H9 (cell line): Measurements from ENCODE around the gene MAP3K7. TPM values are rescaled to one million over a fixed set of nuclear protein-coding genes. Genes with fewer than 3 reads are reported as not detected.

ENCODE experiments used
- DNase-seq: peaks from one replicate; pipeline ENCODE4 v3.0.0-alpha.2; 2017
- H2AFZ ChIP-seq: one replicate; pipeline ENCODE4 v1.6.1; 2013; ENCODE audit warnings: mild to moderate bottlenecking, low read length, control low read depth, moderate library complexity
- H2AK5ac ChIP-seq: 2 replicates; pipeline ENCODE4 v1.6.1; 2013; ENCODE audit warnings: low read length, control low read depth, mixed read lengths; ENCODE audit not compliant: insufficient read length
- H2BK120ac ChIP-seq: one replicate; pipeline ENCODE4 v1.6.1; 2013; ENCODE audit warnings: low read depth, mild to moderate bottlenecking, low read length, control low read depth, inconsistent platforms; ENCODE audit not compliant: poor library complexity, severe bottlenecking
- H2BK12ac ChIP-seq: 2 replicates; pipeline ENCODE4 v1.6.1; 2013; ENCODE audit warnings: low read length, control low read depth, mixed read lengths, low read depth; ENCODE audit not compliant: insufficient read length
- H2BK15ac ChIP-seq: 2 replicates; pipeline ENCODE4 v1.6.1; 2013; ENCODE audit warnings: low read depth, low read length, control low read depth
- H2BK20ac ChIP-seq: one replicate; pipeline ENCODE4 v1.6.1; 2013; ENCODE audit warnings: low read depth, mild to moderate bottlenecking, low read length, control low read depth, inconsistent platforms; ENCODE audit not compliant: poor library complexity, severe bottlenecking
- H2BK5ac ChIP-seq: 2 replicates; pipeline ENCODE4 v1.6.1; 2013; ENCODE audit warnings: low read length, control low read depth, mixed read lengths; ENCODE audit not compliant: insufficient read length
- H3K14ac ChIP-seq: 2 replicates; pipeline ENCODE4 v1.6.1; 2013; ENCODE audit warnings: low read length, control low read depth; ENCODE audit not compliant: insufficient read depth
- H3K18ac ChIP-seq: 2 replicates; pipeline ENCODE4 v1.6.1; 2013; ENCODE audit warnings: low read depth, mild to moderate bottlenecking, mixed read lengths, low read length, control low read depth; ENCODE audit not compliant: insufficient read length
- H3K23ac ChIP-seq: 2 replicates; pipeline ENCODE4 v1.6.1; 2013; ENCODE audit warnings: low read length, control low read depth, mixed read lengths, low read depth; ENCODE audit not compliant: insufficient read length
- H3K23me2 ChIP-seq: 2 replicates; pipeline ENCODE4 v1.6.1; 2013; ENCODE audit warnings: low read depth, mild to moderate bottlenecking, mixed read lengths, low read length, control low read depth; ENCODE audit not compliant: insufficient read length, poor library complexity, severe bottlenecking
- H3K27ac ChIP-seq: 2 replicates; pipeline ENCODE4 v1.5.1; 2013; ENCODE audit warnings: low read length, control low read depth, mixed read lengths, low read depth; ENCODE audit not compliant: insufficient read length
- H3K27me3 ChIP-seq: 2 replicates; pipeline ENCODE4 v1.6.1; 2013; ENCODE audit warnings: low read length, control low read depth, inconsistent platforms; ENCODE audit not compliant: insufficient read depth
- H3K4ac ChIP-seq: 2 replicates; pipeline ENCODE4 v1.6.1; 2013; ENCODE audit warnings: low read depth, mild to moderate bottlenecking, control low read depth, inconsistent platforms, low read length, moderate library complexity
- H3K4me1 ChIP-seq: 2 replicates; pipeline ENCODE4 v1.6.1; 2013; ENCODE audit warnings: low read length, control low read depth, inconsistent platforms; ENCODE audit not compliant: insufficient read depth
- H3K4me2 ChIP-seq: 2 replicates; pipeline ENCODE4 v1.6.1; 2013; ENCODE audit warnings: low read length, control low read depth, mixed read lengths; ENCODE audit not compliant: insufficient read length, insufficient read depth
- H3K56ac ChIP-seq: 2 replicates; pipeline ENCODE4 v1.6.1; 2013; ENCODE audit warnings: low read depth, mild to moderate bottlenecking, mixed read lengths, low read length, control low read depth; ENCODE audit not compliant: insufficient read length
- H3K79me1 ChIP-seq: 2 replicates; pipeline ENCODE4 v1.6.1; 2013; ENCODE audit warnings: low read depth, mild to moderate bottlenecking, moderate library complexity, low read length, control low read depth, inconsistent platforms; ENCODE audit not compliant: insufficient read depth, poor library complexity, severe bottlenecking
- H3K79me2 ChIP-seq: 2 replicates; pipeline ENCODE4 v1.6.1; 2013; ENCODE audit warnings: low read length, control low read depth, inconsistent platforms; ENCODE audit not compliant: insufficient read depth
- H3K9ac ChIP-seq: 2 replicates; pipeline ENCODE4 v1.6.1; 2013; ENCODE audit warnings: low read length, control low read depth, mixed read lengths; ENCODE audit not compliant: insufficient read length; ENCODE audit errors: extremely low read depth
- H3K9me3 ChIP-seq: one replicate; pipeline ENCODE4 v1.6.1; 2013; ENCODE audit warnings: low read depth, low read length, inconsistent platforms; ENCODE audit not compliant: control insufficient read depth
- H3T11ph ChIP-seq: one replicate; pipeline ENCODE4 v1.6.1; 2013; ENCODE audit warnings: mild to moderate bottlenecking, low read length, control low read depth, inconsistent platforms
- H4K20me1 ChIP-seq: one replicate; pipeline ENCODE4 v1.6.1; 2013; ENCODE audit not compliant: control insufficient read depth, insufficient read length, insufficient read depth
- H4K5ac ChIP-seq: 2 replicates; pipeline ENCODE4 v1.6.1; 2013; ENCODE audit warnings: low read depth, mild to moderate bottlenecking, mixed read lengths, low read length, control low read depth; ENCODE audit not compliant: insufficient read length
- H4K8ac ChIP-seq: replicated peaks from 2 replicates; pipeline ENCODE4 v1.6.1; 2013; ENCODE audit warnings: low read length, control low read depth, mixed read lengths, low read depth; ENCODE audit not compliant: insufficient read length
- H4K91ac ChIP-seq: 2 replicates; pipeline ENCODE4 v1.6.1; 2013; ENCODE audit warnings: low read depth, mild to moderate bottlenecking, moderate library complexity, mixed read lengths, low read length, control low read depth; ENCODE audit not compliant: insufficient read length
- H3K27ac Mint-ChIP-seq, 3 experiments: 2 replicates in 2 of 3; 3 replicates in 1 of 3; pipeline ENCODE4 v1.8.0; 2020 to 2021; ENCODE audit warnings: mixed read lengths in 3 of 3, mild to moderate bottlenecking in 1 of 3, moderate library complexity in 1 of 3
- H3K27me3 Mint-ChIP-seq: 2 replicates; pipeline ENCODE4 v1.8.0; 2021; ENCODE audit warnings: low read depth, mild to moderate bottlenecking, moderate library complexity, mixed read lengths
- H3K36me3 Mint-ChIP-seq, 3 experiments: 2 replicates in 2 of 3; 3 replicates in 1 of 3; pipeline ENCODE4 v1.8.0; 2020 to 2021; ENCODE audit warnings: low read depth in 3 of 3, mixed read lengths in 3 of 3; ENCODE audit not compliant: insufficient read depth in 1 of 3
- H3K4me1 Mint-ChIP-seq, 2 experiments: 2 replicates each; pipeline ENCODE4 v1.8.0; 2020; ENCODE audit warnings: mixed read lengths in 2 of 2
- H3K4me3 Mint-ChIP-seq, 2 experiments: 2 replicates in 1 of 2; 3 replicates in 1 of 2; pipeline ENCODE4 v1.8.0; 2020 to 2021; ENCODE audit warnings: mild to moderate bottlenecking in 2 of 2, mixed read lengths in 2 of 2, moderate library complexity in 1 of 2
- H3K9me3 Mint-ChIP-seq, 2 experiments: 2 replicates in 1 of 2; 3 replicates in 1 of 2; pipeline ENCODE4 v1.8.0; 2020; ENCODE audit warnings: mild to moderate bottlenecking in 2 of 2, mixed read lengths in 2 of 2, moderate library complexity in 1 of 2
- CTCF ChIP-seq: fragments of 200-600 bp; sonication (generic); conservative IDR thresholded peaks from 3 replicates; pipeline ENCODE4 v1.8.0; 2021; ENCODE audit warnings: antibody characterized with exemption, mild to moderate bottlenecking
- WGBS: extraction: QIAGEN DNeasy Blood & Tissue Kit; methylation state at CpG from one replicate; pipeline ENCODE4 v1.1.7; 2013; ENCODE audit warnings: missing lambda C conversion rate, low lambda C conversion rate, mixed read lengths; ENCODE audit not compliant: insufficient read length; ENCODE audit errors: extremely low coverage; 5-methylcytosine and 5-hydroxymethylcytosine counted together
- total RNA-seq: library from RNA; stranded (reverse); gene quantifications from 2 replicates; pipeline ENCODE4 v1.2.1, GENCODE V29; 2021

MAP3K7 gene
- total RNA-seq, 1 experiment from 2014 or later = 31.3 TPM

- peaks cover 34 to 42% of the 10 kb centered on the region in 2 experiments for H3K4me1 Mint-ChIP-seq
- Histone ChIP-seq H3K27me3 (no peaks in the 10 kb centered on the region), H3K79me1 (no peaks in the 10 kb centered on the region), H3K9ac (no peak overlapping the region), H3K56ac (no peak overlapping the region), H3K9me3 (no peaks in the 10 kb centered on the region), H2BK5ac (no peak overlapping the region), H3K14ac (no peak overlapping the region), H4K5ac (no peak overlapping the region), H4K8ac (no peak overlapping the region), H4K20me1 (no peaks in the 10 kb centered on the region), H3K27ac (no peak overlapping the region), H3K4ac (no peak overlapping the region), H3K79me2 (no peaks in the 10 kb centered on the region), H3K23me2 (no peaks in the 10 kb centered on the region), H2AFZ (no peak overlapping the region), H3K4me1 (peaks cover 3% of the 10 kb centered on the region; the same call in 1 of the 2 replicates), H3K4me2 (no peak overlapping the region), H3T11ph (no peak overlapping the region), H2BK120ac (no peak overlapping the region), H3K18ac (no peak overlapping the region), H2BK20ac (no peak overlapping the region), H3K23ac (no peak overlapping the region), H2BK12ac (no peak overlapping the region), H4K91ac (no peak overlapping the region), H2AK5ac (no peak overlapping the region), H2BK15ac (no peak overlapping the region)
- no peaks in the 10 kb centered on the region for H3K27me3 Mint-ChIP-seq
- H3K36me3 Mint-ChIP-seq = peaks cover 4 to 25% (median 19%) of the 10 kb centered on the region in 3 experiments
- TF ChIP-seq CTCF = no peak
- H3K9me3 Mint-ChIP-seq = peaks cover 18 to 24% of the 10 kb centered on the region in 2 experiments
- no CpG with 5 or more reads among the region's 4 CpGs for WGBS
- DNase-seq = no peak
- peak overlapping the region in 1 of 3 experiments; percentile 17; a peak in 1 of 7 replicates for H3K27ac Mint-ChIP-seq
- no peak overlapping the region for H3K4me3 Mint-ChIP-seq
These were observed 101.1 kb downstream of the MAP3K7 start for GRCh38 chr6:90485635-90486277.
